B cell (primary cell): ENCODE measurements around the gene TRPC6. TPM values are rescaled to one million over a fixed set of nuclear protein-coding genes. Genes with fewer than 3 reads are reported as not detected.

Experiments used
- ATAC-seq: fragments of 200-7000 bp; cut with Tn5 transposase; one replicate; pipeline ENCODE4 v1.10.0; 2021; ENCODE audit warnings: low read depth, mild to moderate bottlenecking, moderate number of reproducible peaks, moderate library complexity
- CTCF ChIA-PET: fragments of 350-600 bp; sonication (Branson Sonifier 250); formaldehyde crosslinking; loops from one replicate; lab custom pipeline; 2021; ENCODE audit warnings: antibody characterized with exemption, inconsistent platforms; lab: Charles Lee
- POLR2A ChIA-PET: fragments of 350-600 bp; sonication (Branson Sonifier 250); formaldehyde crosslinking; loops from one replicate; lab custom pipeline; 2021; ENCODE audit warnings: antibody characterized with exemption; lab: Charles Lee
- DNase-seq: peaks from one replicate; pipeline ENCODE4 v3.0.0; 2013
- H2AFZ ChIP-seq: 2 replicates; pipeline ENCODE4 v1.6.1; 2012; ENCODE audit warnings: mild to moderate bottlenecking, low read depth, low read length; ENCODE audit not compliant: insufficient read depth, poor library complexity, severe bottlenecking
- H3K27ac ChIP-seq, 2 donors: 1 replicate in 1 of 2; 2 replicates in 1 of 2; pipeline ENCODE4 v1.5.1; 2012 to 2013; ENCODE audit warnings: low read length in 2 of 2, mild to moderate bottlenecking in 2 of 2, moderate library complexity in 1 of 2
- H3K27me3 ChIP-seq, 4 experiments: fragments of 200-600 bp in 1 of 4; sonication (generic) in 1 of 4; replicated peaks in 1 of 4; 1 replicate in 2 of 4; 2 replicates in 2 of 4; pipeline versions ENCODE4 v1.6.1 to v1.7.0; 2013 to 2016; ENCODE audit warnings: low read length in 3 of 4, mild to moderate bottlenecking in 2 of 4, mixed read lengths in 1 of 4, moderate library complexity in 1 of 4; ENCODE audit not compliant: insufficient read depth in 4 of 4, control insufficient read depth in 3 of 4; ENCODE audit errors: control extremely low read depth in 1 of 4
- H3K36me3 ChIP-seq, 2 experiments: replicated peaks in 1 of 2; 1 replicate in 1 of 2; 2 replicates in 1 of 2; pipeline versions ENCODE4 v1.6.1 to v1.7.1; 2013; ENCODE audit warnings: low read length in 1 of 2; ENCODE audit not compliant: insufficient read depth in 2 of 2, control insufficient read depth in 1 of 2; ENCODE audit errors: control extremely low read depth in 1 of 2, extremely low read depth in 1 of 2
- H3K4me1 ChIP-seq, 2 donors: fragments of 200-600 bp in 1 of 2; sonication (generic) in 1 of 2; 1 replicate in 1 of 2; 2 replicates in 1 of 2; pipeline versions ENCODE4 v1.5.1 to v1.6.1; 2013 to 2017; ENCODE audit warnings: low read length in 2 of 2; ENCODE audit not compliant: control insufficient read depth in 2 of 2, insufficient read depth in 2 of 2
- H3K4me2 ChIP-seq: replicated peaks from 2 replicates; pipeline ENCODE3; 2012; ENCODE audit warnings: mild to moderate bottlenecking, low read depth, low read length; ENCODE audit not compliant: poor library complexity, severe bottlenecking
- H3K4me3 ChIP-seq, 5 experiments: fragments of 200-600 bp in 1 of 5; sonication (generic) in 1 of 5; 1 replicate in 3 of 5; 2 replicates in 2 of 5; pipeline versions ENCODE4 v1.5.1 to v1.7.0; 2011 to 2016; ENCODE audit warnings: low read length in 4 of 5, mild to moderate bottlenecking in 4 of 5, low read depth in 2 of 5, control low read depth in 1 of 5, moderate library complexity in 1 of 5; ENCODE audit not compliant: insufficient read depth in 1 of 5; ENCODE audit errors: control extremely low read depth in 1 of 5, extremely low read depth in 1 of 5
- H3K79me2 ChIP-seq: fragments of 200-600 bp; sonication (generic); one replicate; pipeline ENCODE4 v1.6.0; 2016; ENCODE audit warnings: low read length; ENCODE audit not compliant: control insufficient read depth, insufficient read depth
- H3K9ac ChIP-seq: fragments of 200-600 bp; sonication (generic); 2 replicates; pipeline ENCODE4 v1.6.1; 2017; ENCODE audit warnings: mild to moderate bottlenecking, low read length, moderate library complexity
- H3K9me3 ChIP-seq, 3 donors: one replicate each; pipeline versions ENCODE4 v1.6.1 to v1.7.1; 2013; ENCODE audit warnings: low read length in 2 of 3; ENCODE audit not compliant: control insufficient read depth in 2 of 3, insufficient read depth in 1 of 3; ENCODE audit errors: control extremely low read depth in 1 of 3
- H4K20me1 ChIP-seq: 2 replicates; pipeline ENCODE4 v1.6.0; 2012; ENCODE audit warnings: mild to moderate bottlenecking, low read length; ENCODE audit not compliant: insufficient read depth, control insufficient read depth, poor library complexity, severe bottlenecking
- H3K27ac Mint-ChIP-seq: one replicate; pipeline ENCODE4 v1.8.0; 2021; ENCODE audit warnings: mixed read lengths
- H3K27me3 Mint-ChIP-seq: one replicate; pipeline ENCODE4 v1.8.0; 2021; ENCODE audit warnings: mixed read lengths
- H3K4me1 Mint-ChIP-seq: one replicate; pipeline ENCODE4 v1.8.0; 2021; ENCODE audit warnings: mixed read lengths
- H3K4me3 Mint-ChIP-seq: one replicate; pipeline ENCODE4 v1.8.0; 2021; ENCODE audit warnings: mixed read lengths
- H3K9me3 Mint-ChIP-seq: one replicate; pipeline ENCODE4 v1.8.0; 2022; ENCODE audit warnings: mixed read lengths; ENCODE audit not compliant: insufficient read depth
- CTCF ChIP-seq: fragments of 200-600 bp; IDR thresholded peaks from one replicate; pipeline ENCODE4 v1.8.0; 2022; ENCODE audit warnings: antibody characterized with exemption, mild to moderate bottlenecking
- EZH2 ChIP-seq: IDR thresholded peaks from 2 replicates; pipeline ENCODE4 v1.6.1; 2012; ENCODE audit warnings: borderline replicate concordance, low read depth, mild to moderate bottlenecking, moderate library complexity, low read length; ENCODE audit not compliant: insufficient read depth, poor library complexity, severe bottlenecking
- WGBS: methylation state at CpG from one replicate; pipeline ENCODE4 v1.1.5; 2013; ENCODE audit warnings: missing lambda C conversion rate; ENCODE audit not compliant: insufficient coverage; 5-methylcytosine and 5-hydroxymethylcytosine counted together
- intact Hi-C: fragments of 100-400 bp; cut with micrococcal nuclease; formaldehyde crosslinking; loops from one replicate; pipeline ENCODE4 v1.10.0; 2022
- polyA plus RNA-seq: library from polyadenylated mRNA; depleted of rRNA; stranded (reverse); fragments of >200 nt; gene quantifications from 2 replicates; pipeline ENCODE4 v1.2.3, GENCODE V29; 2012
- total RNA-seq, 2 donors: library from RNA; stranded (reverse); fragments of 120-200 nt in 1 of 2; gene quantifications; 1 replicate in 1 of 2; 2 replicates in 1 of 2; pipeline versions ENCODE4 v1.2.3 to v1.2.4, GENCODE V29; 2013 to 2022

TRPC6 gene
- total and polyA plus RNA-seq, 2 donors (not counting 1 experiment from before 2014, with no cell fraction given) = 0.01 TPM; not detected in 1

GRCh38 chr11:101475699-101476098 lies 108.1 kb downstream of the TRPC6 start:
- POLR2A ChIA-PET = no interaction called here
- Histone ChIP-seq H3K27ac (no peak overlapping the region), H3K4me1 (no peaks in the 10 kb centered on the region), H3K79me2 (no peaks in the 10 kb centered on the region), H3K9me3 (no peaks in the 10 kb centered on the region), H3K9ac (no peak overlapping the region), H3K36me3 (no peaks in the 10 kb centered on the region), H2AFZ (no peak overlapping the region), H3K4me2 (no peak overlapping the region), H3K27me3 (no peaks in the 10 kb centered on the region), H4K20me1 (no peaks in the 10 kb centered on the region), H3K4me3 (no peak overlapping the region)
- TF ChIP-seq EZH2 (no peak), CTCF (no peak)
- Mint-ChIP-seq H3K27me3 (no peaks in the 10 kb centered on the region), H3K4me3 (no peak overlapping the region), H3K9me3 (no peaks in the 10 kb centered on the region), H3K27ac (no peak overlapping the region), H3K4me1 (no peaks in the 10 kb centered on the region)
- ATAC-seq (no peak), DNase-seq (no peak)
- no CpG with 5 or more reads among the region's 4 CpGs for WGBS
- intact Hi-C loops = no loop called here
- CTCF ChIA-PET = no interaction called here

- Histone ChIP-seq H3K27me3 (no peaks in the 10 kb centered on the region), H3K9me3 (no peaks in the 10 kb centered on the region), H3K36me3 (no peaks in the 10 kb centered on the region), H3K4me2 (no peak overlapping the region), H3K4me3 (no peak overlapping the region), H3K27ac (no peak overlapping the region), H3K9ac (no peak overlapping the region), H2AFZ (no peak overlapping the region), H3K4me1 (no peaks in the 10 kb centered on the region), H4K20me1 (no peaks in the 10 kb centered on the region), H3K79me2 (no peaks in the 10 kb centered on the region)
- WGBS = 92% methylated on average over 2 of the region's 3 CpGs
- H3K27ac Mint-ChIP-seq = no peak overlapping the region
- H3K27me3 Mint-ChIP-seq = no peaks in the 10 kb centered on the region
- DNase-seq (no peak), ATAC-seq (no peak)
- no peaks in the 10 kb centered on the region for H3K9me3 Mint-ChIP-seq
- H3K4me3 Mint-ChIP-seq = no peak overlapping the region
- CTCF ChIA-PET = no interaction called here
- H3K4me1 Mint-ChIP-seq = no peaks in the 10 kb centered on the region
- POLR2A ChIA-PET = no interaction called here
- TF ChIP-seq CTCF (no peak), EZH2 (no peak)
- intact Hi-C loops = no loop called here
Observed at GRCh38 chr11:101474666-101475065, 109.1 kb downstream of the TRPC6 start.
